GM18499 (cell line): ENCODE results near the gene CCR6.
A peak's percentile ranks its signal among the peaks of the same experiment; 100 is the strongest.

ENCODE experiments used
- ATAC-seq: cut with Tn5 transposase; IDR thresholded peaks from one replicate; pipeline ENCODE4 v1.9.1; 2021; ENCODE audit warnings: moderate number of reproducible peaks; ENCODE audit not compliant: insufficient read depth, unreplicated experiment

The CCR6 gene

GRCh38 chr6:167118839-167119238 lies 4.1 kb upstream of the CCR6 start:
- no peak for ATAC-seq

DNA sequence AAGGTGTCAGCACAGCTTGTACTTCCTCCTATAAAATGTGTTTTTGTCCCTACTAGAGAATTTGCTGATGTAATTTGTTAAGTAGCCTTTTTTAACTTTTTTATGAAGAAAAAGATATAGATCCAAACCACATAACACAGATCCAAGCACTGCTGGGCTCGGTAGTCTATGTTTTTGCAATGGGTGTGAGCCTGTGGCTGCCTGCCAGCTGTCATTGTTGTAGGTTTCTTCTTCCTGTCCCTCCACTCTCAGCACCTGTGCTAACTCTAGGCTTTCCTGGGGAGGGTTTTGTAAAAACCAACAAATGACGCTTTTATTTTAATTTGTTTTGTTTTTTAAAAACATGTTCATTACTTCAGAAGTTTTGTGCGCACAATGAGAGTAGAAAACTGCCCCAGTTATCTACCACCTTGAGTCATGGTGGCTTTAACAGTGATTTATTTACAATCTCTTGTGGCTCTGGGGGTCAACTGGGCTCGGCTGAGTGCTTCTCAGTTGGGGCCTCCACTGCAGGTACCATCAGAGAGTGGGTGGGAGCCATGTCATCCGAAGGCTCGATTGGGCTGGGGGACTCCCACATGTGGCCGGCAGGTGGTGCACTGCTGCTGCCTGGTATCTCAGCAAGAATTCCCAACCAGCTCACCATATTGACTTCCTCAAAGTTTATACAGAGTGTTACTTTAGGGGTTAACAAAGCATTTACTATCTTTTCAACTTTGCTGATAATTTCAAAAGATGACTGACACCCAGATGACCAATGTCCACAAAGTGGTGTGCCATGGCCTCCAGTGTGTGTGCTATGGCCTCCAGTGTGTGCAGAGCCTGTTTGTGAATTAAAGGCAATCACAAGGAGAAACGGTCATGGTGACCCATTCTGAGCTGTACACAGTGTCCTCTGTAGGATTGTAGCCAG lies 3.0 kb upstream of the CCR6 start:
- ATAC-seq = no peak

GRCh38 chr6:167120583-167120903 lies 2.4 kb upstream of the CCR6 start:
- no peak for ATAC-seq

DNA sequence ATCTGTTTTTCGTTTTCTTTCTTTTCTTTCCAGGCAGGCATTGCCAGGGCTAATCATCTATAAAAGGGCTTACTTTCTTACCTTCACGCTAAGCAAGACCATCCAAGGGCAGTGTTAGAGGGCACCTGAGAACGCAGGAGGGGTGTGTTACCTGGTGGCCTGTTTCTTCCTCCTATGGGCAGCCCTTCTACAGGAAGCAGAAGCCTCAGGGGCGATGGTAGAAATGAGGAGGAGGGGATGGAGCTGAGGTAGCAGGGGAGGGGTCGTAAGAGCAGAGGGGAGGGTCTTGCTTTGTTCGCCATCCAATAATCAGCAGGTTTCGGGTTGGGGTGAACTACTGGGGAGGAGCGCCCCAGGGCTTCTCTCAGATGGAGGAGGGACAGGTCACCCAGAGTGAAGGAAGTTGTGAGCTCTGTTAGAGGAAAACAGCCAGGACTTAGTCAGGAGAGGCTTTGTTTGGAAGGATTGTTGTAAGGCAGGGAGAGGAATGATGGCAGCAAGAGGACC lies 1.5 kb upstream of the CCR6 start:
- no peak for ATAC-seq

DNA sequence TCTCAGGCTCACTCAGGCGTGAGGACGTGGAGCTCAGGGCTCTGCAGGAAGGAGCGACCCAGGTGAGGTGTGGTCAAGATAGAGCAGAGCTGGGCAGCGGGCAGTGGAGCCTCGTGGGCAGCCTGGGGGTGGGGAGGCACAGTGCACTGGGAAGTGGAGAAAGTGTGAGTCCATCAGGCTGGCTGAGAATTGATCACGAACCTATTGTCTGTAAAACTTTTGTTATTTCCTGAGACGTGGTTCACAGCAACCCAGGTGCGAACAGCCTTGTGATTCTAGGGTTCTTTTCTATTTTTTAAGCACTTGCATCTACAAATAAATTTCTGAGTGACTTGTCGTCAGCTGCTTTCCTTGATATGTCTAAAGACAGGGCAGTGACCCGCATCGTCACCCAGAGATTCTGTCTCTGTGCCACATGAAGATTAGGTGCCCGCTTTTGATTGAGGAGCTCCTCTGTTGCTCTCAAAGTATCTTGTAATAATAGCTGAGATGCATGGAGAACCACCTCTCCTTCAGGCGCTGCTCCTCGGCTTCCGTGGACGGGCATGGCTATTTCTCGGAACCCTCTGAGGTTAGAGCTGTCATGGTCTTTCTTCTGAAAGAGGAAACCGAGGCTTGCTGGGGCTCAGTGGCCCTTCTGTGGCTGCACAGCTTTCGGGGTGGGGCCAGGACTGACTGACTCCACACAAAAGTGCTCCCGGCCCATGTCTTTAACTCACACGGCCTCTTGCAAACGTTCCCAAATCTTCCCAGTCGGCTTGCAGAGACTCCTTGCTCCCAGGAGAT lies 662 bp upstream of the CCR6 start:
- ATAC-seq = no peak

- ATAC-seq = no peak
Observed at GRCh38 chr6:167124753-167125152, 1.9 kb downstream of the CCR6 start.

DNA sequence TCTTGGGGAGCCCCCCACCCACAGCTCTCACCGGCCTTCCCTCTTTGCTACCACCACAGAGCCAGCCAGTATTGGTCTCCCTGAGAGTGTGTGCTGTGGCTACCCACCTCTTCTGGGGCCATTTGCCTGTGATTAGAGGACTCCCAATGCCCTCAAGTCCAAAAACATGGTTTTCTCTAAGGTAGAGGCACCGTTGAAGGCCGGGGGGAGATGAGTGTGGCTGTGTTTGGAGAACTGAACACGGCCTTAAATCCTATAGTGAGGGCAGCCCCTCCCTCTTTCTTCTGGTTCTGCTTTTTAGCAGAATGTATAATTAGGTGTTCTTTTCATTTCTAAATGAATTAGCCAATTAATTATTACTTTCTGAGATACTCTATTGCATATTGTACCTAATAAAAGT lies 2.5 kb downstream of the CCR6 start:
- ATAC-seq = no peak

- no peak for ATAC-seq
Observed at GRCh38 chr6:167125855-167126349, 3.0 kb downstream of the CCR6 start.

DNA sequence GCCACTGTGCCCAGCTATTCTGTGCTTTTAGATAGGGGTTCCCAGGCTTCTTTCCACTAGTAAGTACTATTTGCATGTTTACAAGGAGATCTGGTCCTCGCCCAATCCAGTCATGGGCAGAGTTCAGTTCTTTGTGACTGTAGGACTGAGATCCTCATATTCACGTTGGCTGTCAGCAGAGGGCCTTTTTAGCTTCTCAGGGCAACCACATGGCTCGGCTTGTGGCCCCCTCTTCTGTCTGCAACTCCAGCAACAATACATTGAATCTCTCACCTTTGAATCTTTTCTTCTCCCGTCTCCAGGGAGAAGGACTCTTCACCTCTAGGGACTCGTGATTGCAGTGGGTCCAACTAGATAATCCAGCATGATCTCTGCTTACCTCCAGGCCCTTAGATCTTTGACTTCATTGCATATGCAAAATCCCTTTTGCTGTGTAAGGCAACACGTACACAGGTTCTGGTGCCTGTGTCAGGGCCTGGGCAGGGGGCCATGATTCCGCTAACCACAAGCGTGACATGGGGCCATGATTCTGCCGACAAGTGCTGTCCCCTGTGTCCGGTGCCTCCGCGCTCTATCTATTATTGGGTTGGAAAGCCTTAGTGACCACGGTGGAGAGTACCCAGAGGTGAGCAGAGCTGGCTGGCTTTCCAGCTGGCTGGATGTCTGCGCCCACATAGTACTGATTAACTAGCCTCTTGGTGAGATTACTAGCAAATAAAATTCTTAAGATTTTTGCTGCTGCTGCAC lies 5.1 kb downstream of the CCR6 start:
- ATAC-seq = no peak

DNA sequence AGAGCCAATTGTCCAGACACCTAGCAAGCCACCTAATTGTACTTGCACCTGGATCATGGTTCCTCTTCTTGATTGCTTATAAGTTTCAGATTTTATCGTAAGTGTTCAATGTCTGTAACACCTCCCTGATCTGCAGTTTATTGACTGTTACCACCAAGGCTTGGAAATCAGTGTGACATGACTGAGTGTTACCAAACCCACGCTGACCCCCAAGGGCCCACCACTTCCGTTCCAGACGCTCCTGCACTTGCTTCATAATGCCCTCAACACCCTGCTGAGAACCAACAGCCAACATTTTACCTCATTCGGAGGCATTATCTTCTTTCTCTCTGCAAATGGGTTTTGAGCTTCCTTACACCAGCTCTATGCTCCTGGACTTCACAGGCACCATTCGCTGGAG lies 6.3 kb downstream of the CCR6 start:
- ATAC-seq = no peak

- ATAC-seq = no peak
Observed at GRCh38 chr6:167129562-167129961, 6.7 kb downstream of the CCR6 start.

GRCh38 chr6:167130008-167130677 lies 7.2 kb downstream of the CCR6 start:
- peak; percentile 55 for ATAC-seq

- no peak for ATAC-seq
Observed at GRCh38 chr6:167130712-167131684, 8.1 kb downstream of the CCR6 start.

- ATAC-seq = no peak
Observed at GRCh38 chr6:167134448-167135328, 11.8 kb downstream of the CCR6 start.

DNA sequence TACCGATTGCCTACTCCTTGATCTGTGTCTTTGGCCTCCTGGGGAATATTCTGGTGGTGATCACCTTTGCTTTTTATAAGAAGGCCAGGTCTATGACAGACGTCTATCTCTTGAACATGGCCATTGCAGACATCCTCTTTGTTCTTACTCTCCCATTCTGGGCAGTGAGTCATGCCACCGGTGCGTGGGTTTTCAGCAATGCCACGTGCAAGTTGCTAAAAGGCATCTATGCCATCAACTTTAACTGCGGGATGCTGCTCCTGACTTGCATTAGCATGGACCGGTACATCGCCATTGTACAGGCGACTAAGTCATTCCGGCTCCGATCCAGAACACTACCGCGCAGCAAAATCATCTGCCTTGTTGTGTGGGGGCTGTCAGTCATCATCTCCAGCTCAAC lies 13.5 kb downstream of the CCR6 start:
- ATAC-seq = no peak

- no peak for ATAC-seq
Observed at GRCh38 chr6:167137081-167137480, 14.2 kb downstream of the CCR6 start.

- no peak for ATAC-seq
Observed at GRCh38 chr6:167137881-167138280, 15.0 kb downstream of the CCR6 start.

DNA sequence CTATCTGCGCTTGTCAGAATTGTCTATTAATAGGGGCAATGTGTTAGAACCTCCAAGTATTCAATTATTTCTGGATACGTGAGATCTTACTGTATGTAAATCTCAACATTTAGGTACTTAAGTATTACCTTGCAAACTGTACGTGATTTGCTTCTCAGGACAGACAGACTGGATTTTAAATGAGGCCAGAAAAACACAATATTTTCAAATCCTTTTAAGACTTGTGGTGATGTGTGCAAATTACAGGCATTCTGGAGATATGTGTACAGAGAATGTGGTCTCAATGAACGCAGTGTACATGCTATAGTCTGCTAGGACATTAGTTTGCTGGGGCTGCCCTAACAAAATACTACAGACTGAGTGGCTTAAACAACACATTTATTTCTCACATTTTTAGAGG lies 16.9 kb downstream of the CCR6 start:
- no peak for ATAC-seq
